Esophagus mucosa (tissue), 1 donor: ENCODE measurements around the gene CTAG2. TPM values are rescaled to one million over a fixed set of nuclear protein-coding genes. Genes with fewer than 3 reads are reported as not detected.
"Not testable (repeated sequence)": the region's sequence is repeated elsewhere in the genome, so short reads cannot be mapped to it uniquely, and the experiment has no call there.

ENCODE experiments used
- ATAC-seq: fragments of 200-7000 bp; cut with Tn5 transposase; one replicate; pipeline ENCODE4 v1.9.1; 2020
- total RNA-seq: library from RNA; stranded (reverse); gene quantifications from one replicate; pipeline ENCODE4 v1.2.4, GENCODE V29; 2023
- donor health status: DM: yes; HTN: yes; CAD: no.

CTAG2 gene
- not detected for total RNA-seq

- ATAC-seq, result peak; percentile 18
These were observed at the start of gene CTAG2 for GRCh38 chrX:154653413-154653812. CTAG2 (minus strand) TSS chrX:154653579; CDS start chrX:154653515, 64 bp downstream.

- no peak for ATAC-seq
These were observed 45.4 kb upstream of the CTAG2 start for GRCh38 chrX:154698630-154699248.

DNA sequence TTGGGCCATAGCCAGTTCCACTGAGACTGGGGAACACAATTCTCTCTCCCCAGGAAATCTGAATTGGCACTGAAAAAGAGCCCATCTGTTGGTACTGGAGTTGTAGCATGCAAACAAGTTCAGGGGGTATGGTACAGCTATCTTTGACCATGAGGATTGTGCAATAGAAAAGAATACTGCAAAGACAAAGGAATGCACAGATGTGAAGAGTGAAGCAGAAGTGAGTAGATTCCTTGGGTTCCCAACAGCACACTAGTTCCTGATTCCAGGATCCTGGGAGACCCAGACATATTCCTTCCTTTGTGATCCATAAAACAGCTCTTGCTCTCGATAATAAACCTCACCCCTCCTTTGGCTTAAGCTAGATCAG, 43.3 kb upstream of the CTAG2 start:
- no peak for ATAC-seq

GRCh38 chrX:154695911-154696675, 42.7 kb upstream of the CTAG2 start:
- ATAC-seq, result peak; percentile 61

DNA sequence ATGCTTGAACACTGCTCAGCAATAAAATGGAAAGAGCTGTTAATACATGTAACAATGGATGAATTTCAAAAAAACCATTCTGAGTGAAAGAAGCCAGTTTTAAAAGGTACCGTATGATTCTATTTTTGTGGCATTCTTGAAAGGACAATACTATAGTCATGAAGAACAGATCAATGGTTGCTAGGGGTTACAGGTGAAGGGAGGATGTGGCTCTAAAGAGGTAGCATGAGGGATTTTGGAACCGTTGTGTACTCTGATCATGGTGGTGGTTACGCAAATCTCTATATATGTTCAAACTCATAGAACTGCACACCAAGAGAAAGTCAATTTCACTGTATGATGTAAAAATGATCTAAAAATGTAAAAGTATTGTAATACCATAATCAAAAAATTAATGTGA, 40.0 kb upstream of the CTAG2 start:
- ATAC-seq, result no peak

DNA sequence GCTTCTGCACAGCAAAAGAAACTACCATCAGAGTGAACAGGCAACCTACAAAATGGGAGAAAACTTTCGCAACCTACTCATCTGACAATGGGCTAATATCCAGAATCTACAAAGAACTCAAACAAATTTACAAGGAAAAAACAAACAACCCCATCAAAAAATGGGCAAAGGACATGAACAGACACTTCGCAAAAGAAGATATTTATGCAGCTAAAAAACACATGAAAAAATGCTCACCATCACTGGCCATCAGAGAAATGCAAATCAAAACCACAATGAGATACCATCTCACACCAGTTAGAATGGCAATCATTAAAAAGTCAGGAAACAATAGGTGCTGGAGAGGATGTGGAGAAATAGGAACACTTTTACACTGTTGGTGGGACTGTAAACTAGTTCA, 37.1 kb upstream of the CTAG2 start:
- ATAC-seq, result not testable (repeated sequence)

GRCh38 chrX:154672084-154672483, 18.7 kb upstream of the CTAG2 start:
- ATAC-seq, result not testable (repeated sequence)

- ATAC-seq, result not testable (repeated sequence)
These were observed 17.5 kb upstream of the CTAG2 start for GRCh38 chrX:154670848-154671247.

DNA sequence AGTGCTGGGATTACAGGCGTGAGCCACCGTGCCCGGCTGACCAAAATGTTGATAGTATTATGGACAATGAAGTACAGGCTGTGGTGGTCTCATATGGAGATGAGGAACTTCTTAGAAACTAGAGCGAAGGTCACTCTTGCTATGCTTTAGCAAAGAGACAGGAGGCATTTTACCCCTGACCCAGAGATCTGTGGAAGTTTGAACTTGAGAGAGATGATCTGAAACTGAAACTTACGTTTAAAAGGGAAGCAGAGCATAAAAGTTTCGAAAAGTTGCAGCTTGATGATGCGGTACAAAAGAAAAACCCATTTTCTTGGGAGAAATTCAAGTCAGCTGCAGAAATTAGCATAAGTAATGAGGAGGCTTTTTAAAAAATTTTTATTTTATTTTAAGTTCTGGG, 8.5 kb upstream of the CTAG2 start:
- no peak for ATAC-seq

GRCh38 chrX:154661170-154661569, 7.8 kb upstream of the CTAG2 start:
- ATAC-seq, result no peak

GRCh38 chrX:154660541-154660940, 7.2 kb upstream of the CTAG2 start:
- no peak for ATAC-seq

- ATAC-seq, result no peak
These were observed 5.6 kb upstream of the CTAG2 start for GRCh38 chrX:154658957-154659356.

GRCh38 chrX:154658187-154658586, 4.8 kb upstream of the CTAG2 start:
- no peak for ATAC-seq

GRCh38 chrX:154657226-154657805, 3.9 kb upstream of the CTAG2 start:
- no peak for ATAC-seq

- no peak for ATAC-seq
These were observed 2.4 kb upstream of the CTAG2 start for GRCh38 chrX:154655786-154656185.

- no peak for ATAC-seq
These were observed 2.0 kb upstream of the CTAG2 start for GRCh38 chrX:154655346-154655745.

- ATAC-seq, result no peak
These were observed 1.5 kb upstream of the CTAG2 start for GRCh38 chrX:154654925-154655324.

GRCh38 chrX:154654372-154654771, 993 bp upstream of the CTAG2 start:
- no peak for ATAC-seq

DNA sequence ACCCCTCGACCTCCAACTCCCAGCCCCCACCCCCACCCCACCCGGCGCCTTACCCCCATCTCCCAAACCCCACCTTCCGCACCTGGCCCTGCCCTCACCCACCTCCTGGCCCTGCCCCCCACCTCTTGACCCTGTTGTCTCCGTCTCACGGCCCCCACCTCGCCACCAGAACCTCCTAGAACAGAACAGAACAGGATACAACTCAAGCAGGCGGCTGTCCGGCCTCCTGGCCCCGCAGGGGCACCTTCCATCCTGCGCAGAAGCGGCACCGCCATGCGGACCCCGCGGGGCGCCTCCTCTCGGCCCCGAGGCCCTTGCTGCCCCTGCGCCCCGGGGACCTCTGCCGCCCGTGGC, 354 bp downstream of the CTAG2 start:
- no peak for ATAC-seq

DNA sequence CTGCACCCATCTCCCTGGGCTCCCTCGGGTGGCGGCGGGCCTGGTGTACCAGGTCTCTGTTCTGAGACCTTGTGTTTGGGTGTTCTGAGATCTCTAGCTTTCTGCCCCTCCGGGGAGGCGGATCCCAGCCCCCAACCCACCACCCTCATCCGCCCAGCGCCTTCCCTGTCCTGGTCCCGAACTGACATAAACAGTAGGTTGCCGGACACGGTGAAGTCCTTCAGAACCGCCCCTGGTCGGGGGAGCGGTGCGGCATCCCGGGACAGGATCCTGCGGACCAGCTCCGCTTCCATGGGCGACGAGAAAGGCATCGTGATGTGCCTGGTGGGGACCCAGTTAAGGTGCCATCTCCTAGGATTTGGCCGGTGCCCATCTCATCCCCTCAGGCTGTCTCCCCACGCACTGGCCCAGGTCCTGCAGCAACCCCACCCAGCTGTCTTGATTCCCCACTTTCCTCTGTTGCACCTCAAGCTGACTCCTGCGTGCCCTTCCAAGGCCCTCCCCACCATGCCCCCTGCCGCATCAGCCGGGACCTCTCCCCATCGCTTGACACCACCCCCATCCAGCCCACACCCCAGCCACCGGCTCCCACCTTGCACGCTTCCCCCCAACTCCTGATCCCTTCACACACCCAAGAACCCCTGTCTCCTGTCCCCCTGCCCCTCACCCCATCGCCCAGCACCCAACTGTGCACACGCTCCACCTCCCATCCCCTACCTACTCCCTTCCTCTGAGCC, 900 bp downstream of the CTAG2 start:
- ATAC-seq, result no peak

DNA sequence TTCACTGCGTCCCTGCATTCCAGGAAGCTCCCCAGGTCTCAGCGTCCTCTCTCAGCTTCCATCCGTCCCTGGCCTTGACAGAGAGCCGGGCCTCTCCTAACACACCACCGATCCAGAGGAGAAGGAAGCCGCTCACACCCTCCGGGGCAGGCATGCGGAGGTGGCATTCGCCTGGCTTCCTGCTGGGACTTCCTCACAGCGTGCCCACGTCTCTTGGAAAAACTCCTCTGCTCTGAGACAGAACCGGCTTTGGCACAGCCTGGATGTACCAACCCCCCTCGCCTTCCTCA, 3.2 kb downstream of the CTAG2 start:
- no peak for ATAC-seq

- ATAC-seq, result no peak
These were observed 3.7 kb downstream of the CTAG2 start for GRCh38 chrX:154649503-154650220.

DNA sequence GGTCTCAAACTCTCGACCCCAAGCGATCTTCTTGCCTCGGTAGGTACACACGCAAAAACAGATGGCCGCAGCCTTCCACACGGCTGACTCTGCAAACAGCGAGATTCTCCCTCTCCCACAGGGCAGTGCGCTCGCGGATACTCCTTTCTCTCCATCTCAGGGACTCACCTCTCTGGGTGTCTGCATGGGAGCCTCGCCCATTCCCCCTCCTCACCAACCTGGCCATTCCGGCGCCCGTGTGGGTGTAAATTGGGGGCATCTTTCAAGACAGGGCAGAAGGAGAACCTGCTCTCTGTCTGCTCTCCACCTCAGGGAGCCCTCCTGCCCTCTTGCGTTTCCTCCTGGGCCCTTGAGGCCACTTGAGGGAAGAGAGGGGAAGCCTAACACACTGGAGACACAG, 4.4 kb downstream of the CTAG2 start:
- no peak for ATAC-seq
